Fibroblast of skin of left biceps (primary cell): ENCODE data around the gene ZNF785.
"Not testable (repeated sequence)": the region's sequence is repeated elsewhere in the genome, so short reads cannot be mapped to it uniquely, and the experiment has no call there.

Experiments used
- DNase-seq, 2 experiments: peaks; one replicate each; pipeline ENCODE4 v3.0.0-alpha.2; 2013; ENCODE audit warnings: low read depth in 2 of 2

The ZNF785 gene

DNA sequence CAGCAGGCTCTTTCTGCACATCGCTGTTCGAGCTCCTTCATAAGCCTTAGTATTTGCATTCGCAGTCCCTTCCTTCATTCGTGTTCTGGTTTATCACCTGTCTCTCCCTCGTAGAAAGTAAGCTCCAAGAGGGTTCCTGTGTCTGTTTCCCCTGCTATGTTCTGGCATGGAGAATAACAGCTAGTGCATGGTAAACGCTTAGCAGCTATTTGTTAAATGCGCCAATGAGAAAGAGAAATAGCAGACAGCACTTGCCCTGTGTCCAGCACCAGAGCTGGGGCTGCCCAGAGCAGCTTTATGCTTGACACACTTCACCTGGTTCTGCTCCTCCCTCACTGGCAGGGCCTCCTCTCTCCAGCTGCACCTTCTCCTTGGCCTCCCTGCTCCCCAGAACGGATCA, 19.5 kb downstream of the ZNF785 start:
- DNase-seq: no peak

DNA sequence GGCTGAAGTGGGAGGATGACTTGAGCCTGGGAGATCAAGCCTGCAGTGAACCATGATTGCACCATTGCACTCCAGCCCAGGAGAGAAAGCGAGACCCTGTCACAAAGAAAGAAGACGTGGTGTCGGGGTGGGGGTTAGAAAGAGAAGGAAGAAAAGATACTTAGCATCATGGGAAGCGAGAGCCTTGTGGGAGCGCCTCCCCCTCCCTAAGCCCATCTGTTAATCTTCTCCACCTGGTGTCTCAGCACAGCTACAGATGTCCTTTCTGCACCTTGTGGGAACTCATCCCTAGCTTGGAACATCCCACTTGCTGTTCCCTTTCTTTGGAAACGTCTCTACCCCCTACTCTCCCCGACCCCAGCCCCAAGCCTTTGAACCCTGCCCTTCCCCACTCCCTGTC, 20.0 kb downstream of the ZNF785 start:
- DNase-seq: no peak

DNA sequence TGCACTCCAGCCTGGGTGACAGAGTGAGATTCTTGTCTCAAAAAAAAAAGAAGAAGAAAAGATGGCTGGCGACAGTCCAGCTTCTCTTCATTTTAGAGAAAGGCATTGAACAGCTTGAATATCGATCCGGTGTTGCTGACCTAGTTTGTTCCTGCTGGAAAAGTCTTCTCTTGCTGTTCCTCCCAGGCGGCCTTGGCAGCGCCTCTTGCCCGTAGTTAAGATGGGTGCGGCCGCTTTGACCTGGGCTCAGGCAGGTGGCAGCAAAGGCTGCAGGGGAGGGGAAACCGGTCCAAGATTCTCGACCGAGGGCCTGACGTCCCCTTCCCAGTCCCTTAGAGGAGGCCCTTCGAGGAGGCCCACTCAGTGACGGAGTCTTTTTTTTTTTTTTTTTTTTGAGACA, 23.5 kb downstream of the ZNF785 start:
- DNase-seq: no peak

DNA sequence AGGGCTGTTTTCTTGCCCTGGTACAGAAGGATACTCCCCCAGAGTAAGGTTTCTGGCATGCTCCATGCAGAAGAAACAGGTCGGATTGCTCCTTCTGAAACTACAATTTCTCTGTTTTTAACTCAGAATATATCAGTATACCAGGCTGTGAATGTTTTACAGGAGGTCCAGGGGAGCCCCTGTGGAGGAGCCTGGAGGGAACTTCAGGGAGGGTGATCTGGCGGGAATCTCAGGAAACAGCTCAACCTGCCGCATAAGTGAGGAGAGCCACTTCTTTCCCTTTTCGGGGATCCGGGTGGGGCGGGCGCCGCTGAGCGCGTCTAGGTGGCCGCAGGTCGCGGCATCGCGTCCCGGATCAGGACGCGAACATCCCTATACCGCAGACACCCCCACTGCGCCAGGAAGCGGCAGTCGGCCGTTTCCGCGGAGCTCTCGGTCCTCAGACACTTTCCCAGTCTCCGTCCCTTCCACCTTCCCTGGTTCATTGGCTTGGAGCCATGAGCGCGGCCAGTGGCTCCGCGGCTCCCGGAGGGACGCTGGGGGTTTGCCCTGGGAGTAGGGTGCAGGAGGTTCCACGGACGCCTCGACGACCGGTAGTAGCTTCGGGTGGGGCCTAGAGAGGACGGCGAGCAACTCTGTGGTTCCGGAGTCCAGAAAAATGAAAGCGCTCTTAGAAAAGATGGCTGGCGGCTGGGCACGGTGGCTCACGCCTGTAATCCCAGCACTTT, 24.2 kb downstream of the ZNF785 start:
- DNase-seq: no peak

DNA sequence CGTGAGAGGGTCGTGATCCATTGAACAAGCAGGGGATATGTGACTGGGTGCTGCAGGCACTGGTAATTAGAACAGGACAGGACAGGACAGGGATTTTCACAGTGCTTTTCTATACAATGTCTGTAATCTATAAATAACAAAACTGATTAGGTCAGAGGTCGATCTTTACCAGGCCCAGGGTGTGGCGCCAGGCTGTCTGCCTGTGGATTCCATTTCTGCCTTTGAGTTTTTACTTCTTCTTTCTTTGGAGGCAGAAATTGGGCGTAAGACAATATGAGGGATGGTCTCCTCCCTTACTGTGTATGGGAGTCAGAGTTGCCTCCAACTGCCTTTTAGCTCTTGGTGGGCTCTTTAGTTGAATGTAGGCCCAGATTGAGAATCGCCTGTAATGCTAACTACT, 25.8 kb downstream of the ZNF785 start:
- DNase-seq: no peak

DNA sequence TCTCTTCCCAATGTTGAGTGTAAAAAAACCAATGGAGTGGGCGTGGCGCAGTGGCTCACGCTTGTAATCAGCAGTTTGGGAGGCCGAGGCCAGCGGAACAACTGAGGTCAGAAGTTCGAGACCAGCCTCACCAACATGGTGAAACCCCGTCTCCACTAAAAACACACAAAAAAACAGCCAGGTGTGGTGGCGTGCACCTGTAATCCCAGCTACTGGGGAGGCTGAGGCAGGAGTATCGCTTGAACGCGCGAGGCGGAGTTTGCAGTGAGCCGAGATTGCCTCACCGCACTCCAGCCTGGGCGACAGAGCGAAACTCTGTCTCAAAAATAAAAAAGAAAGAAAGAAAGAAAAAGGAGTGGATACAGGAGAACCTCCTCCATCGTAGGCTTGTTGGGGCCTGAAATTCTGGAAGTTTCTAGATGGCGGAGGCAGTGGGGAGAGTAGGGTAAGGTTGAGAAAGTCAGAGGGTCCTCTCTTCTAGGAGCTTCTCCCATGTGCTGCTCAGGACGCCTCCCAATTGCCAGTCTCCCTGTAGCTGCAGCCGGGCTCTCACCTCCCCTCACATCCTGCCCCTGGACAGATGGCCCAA, 26.6 kb downstream of the ZNF785 start:
- DNase-seq: no peak

DNA sequence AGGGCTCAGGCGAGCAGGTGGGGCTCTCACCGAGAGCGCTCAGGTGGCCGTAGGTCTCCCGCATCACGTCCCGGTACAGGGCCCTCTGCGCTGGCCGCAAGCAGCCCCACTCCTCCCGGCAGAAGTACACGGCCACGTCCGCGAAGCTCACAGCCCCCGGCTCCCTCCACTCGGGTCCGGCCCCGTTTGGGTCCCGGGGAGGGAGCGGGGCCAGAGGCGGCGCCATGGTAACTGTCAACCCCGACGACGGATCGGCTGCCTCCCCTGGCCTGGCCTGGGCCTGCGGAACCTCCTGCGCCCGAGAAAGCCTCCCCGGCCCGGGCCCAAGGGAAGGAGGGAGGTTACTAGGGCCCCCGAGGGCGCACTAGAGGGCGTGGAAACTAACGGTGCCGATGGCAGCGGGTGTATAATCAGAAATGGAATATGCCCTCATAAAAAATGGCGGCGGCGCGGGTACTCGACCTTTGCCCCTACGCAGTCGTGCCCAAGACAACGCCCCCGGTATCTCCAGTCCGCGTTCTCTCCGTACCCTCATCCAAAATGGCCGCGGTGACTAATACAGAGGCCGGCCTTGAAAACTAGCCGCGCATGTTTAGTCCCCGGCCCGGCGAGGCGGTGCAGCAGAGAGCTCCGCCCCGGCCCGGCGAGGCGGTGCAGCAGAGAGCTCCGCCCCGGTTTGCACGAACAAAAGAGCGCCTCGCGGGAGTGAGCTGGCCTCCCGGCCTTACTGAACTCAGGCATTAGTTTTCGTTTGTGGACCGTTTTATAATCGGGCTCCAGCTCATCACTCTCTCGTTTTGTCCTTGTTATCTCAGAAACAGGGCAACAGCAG, 27.3 kb downstream of the ZNF785 start, which contains the start of gene ZNF764:
Gene ZNF764 (minus strand): TSS at position 418 of the 832 bp plus-strand sequence. CDS start 192 bp downstream, at position 226.
- DNase-seq: peak; percentile 95

DNA sequence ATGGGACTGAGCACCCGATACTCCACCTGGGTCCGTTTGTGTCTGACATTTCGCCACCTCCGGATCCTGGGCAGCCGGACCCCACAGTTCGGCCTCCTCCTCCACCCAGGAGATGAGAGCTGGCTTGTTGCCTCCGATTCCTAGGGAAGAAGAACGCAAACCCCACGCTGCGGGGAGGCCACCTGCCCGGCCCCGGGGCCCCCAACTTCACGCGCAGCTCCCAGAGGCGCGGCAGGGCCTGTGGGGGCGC, 27.9 kb downstream of the ZNF785 start:
- DNase-seq: no peak

DNA sequence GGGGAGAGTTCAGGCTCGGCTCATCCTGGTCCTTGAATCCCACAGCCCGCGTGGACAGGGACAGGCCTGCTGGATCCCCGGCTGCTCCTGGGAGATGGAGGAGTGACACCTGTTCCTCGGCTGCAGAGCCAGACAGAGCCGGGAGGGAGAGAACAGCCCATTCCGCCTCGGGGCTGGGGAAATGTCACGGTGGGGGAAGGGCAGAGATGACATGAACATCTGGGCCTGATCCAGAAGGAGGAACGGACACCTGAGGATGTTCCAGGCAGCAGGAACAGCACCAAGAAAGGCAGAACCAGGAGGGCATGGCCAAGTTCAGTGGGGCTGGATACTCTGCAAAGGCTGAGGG, 29.4 kb downstream of the ZNF785 start:
- DNase-seq: no peak

DNA sequence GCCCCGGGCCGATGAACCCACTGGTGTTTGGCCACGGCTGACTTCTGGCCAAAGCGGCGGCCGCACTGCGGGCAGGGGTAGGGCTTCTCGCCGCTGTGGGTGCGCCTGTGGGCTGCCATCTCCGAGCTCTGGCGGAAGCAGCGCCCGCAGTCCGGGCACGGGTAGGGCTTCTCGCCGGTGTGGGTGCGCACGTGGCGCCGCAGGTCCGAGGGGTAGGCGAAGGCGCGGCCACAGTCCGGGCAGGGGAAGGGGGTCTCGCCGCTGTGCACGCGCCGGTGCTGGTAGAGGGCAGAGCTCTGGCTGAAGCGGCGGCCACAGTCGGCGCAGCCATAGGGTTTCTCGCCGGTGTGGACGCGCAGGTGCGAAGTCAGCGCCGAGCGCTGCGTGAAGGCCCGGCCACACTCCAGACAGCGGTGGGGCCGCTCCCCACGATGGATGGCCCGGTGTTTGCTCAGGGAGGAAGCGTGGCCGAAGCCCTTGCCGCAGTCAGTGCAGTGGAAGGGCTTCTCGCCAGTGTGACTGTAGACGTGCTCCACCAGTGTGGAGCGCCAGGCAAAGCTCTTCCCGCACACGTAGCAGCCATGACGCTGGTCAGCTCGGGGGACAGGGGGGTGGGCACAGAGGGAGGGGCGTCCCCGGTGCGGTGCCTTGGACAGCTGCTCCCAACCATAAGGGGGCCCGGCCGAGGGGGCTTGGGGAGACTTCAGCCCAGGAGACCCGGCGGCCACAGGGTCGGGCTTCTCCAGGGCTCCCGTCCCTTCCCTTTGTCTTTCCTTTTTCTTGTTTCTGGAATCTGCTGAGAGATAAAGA, 30.0 kb downstream of the ZNF785 start:
- DNase-seq: no peak

DNA sequence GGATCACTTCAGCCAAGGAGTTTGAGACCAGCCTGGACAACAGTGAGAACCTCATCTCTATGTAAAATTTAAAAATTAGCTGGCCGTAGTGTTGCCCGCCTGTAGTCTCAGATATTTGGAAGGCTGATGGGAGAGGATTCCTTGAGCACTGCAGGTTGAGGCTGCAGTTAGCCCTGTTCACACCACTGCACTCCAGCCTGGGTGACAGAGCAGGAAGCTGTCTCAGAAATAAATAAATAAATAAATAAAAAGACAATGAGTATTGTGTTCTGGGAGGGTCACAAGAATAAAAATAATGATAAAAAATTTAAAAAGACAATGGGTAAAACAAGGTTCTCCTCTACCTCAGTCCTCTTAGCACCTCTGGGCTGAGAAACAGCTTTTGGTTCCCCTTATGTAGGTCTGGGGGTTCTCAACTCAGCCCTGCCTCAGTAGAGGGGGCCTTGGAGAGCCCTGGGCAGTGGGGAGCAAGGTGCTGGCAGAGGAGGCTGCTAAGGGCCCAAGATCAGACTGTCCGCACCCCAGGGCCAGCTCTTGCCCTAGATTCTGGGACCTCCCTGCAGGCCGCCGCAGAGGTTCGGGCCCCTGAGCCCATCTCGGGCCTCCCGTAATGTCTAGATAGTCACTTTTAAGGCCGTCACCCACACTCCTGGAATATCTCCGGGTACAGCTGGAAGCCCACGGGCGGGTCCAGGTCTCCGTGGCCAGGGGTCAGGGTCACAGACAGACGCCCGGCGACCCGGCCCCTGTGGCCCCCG, 30.8 kb downstream of the ZNF785 start:
- DNase-seq: no peak

DNA sequence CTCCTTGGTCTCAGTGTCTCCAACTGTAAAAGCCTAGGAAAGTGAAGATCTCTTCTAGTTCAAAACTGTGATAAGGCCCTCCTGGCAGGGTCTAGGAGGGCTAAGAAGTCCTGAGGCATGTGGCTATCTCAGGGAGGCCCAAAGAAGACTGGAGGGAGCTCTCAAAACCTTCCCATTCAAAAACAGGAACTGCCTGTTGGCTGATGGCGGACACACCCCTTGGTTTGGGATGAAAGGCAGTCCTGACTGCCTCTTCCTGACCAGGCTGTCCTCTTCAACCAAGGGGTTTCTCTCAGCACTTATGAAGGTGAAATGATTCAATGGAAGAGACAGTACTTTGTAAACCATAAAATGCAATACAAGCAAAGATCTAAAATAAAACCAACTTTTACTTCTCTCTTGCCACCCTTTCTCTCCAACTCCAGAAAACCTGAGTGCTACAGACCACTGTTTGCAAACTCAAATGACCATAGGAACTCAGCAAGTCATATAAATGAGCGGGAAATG, 32.1 kb downstream of the ZNF785 start:
- DNase-seq: no peak

DNA sequence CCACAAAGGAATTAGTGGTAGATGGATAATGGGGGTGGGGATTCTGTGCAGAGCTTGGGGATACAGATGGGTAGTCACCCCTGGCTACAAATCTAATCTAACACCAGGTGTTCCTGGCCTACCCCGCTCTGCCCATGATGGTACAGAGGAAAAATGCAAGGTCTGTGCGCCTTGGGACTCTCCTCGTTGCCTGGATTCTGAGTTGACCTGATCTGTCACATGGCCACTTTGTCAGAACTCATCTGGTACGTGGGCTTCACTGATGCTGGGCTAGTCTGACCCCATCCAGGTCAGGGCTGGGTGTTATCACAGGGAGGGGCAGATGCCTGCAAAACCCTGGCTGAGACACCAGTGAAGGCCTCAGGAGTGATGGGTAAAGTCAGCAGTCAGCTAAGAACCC, 32.5 kb downstream of the ZNF785 start:
- DNase-seq: no peak

DNA sequence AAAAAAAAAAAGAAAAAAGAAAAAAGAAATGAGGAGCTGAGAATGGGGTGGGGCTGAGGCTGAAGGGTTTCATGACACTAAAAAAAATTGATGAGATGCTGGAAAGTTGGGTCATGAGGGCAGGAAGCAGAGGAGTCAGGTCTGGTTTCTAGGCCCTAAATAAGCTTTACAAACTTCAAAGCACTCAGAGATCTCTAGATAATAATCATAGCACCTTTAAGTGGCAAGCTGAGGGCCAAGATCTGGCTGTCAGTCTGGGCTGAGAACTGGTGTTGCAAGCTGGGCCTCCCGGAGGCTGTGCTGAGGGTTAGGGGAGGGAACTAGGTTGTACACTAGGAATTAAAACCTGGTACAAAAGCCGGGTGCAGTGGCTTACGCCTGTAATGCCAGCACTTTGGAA, 33.7 kb downstream of the ZNF785 start:
- DNase-seq: no peak

DNA sequence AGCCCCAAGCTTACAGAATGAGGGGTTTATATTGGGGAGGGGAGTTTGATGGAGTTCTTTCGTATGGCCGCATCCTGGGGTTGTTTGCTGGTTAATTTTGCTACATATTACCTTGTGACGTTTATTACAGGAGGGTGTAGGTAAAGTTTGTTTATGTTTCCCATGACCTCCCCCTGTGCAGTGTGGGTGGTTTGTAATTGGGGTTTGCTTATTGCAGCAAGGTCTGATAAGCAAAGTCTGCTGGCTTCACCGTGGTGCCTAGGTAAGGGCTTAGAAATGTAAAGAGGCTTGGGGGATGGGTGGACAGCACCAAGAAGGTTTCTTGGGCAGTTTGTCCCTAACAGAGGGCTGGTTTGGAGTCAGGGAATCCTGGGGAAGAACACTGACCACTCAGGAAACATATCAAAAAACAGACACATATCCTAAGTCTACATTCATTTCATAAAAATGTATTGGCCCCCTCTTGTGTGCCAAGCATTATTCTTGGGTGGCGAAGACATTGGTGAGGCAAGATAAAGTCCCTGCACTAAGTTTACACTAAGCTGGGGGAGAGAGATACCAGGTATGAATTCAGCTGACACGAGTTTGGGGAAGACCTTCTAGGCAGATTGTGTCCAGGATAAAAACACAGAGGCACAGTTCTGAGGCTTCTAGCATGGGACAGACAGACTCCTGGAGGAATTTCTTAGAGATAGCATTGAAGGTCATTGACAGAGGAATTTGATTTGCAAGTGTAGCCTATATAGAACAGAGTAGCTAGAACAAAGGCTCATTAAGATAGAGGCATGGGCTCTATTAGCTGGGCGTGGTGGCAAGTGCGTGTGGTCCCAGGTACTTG, 36.9 kb downstream of the ZNF785 start:
- DNase-seq: no peak

DNA sequence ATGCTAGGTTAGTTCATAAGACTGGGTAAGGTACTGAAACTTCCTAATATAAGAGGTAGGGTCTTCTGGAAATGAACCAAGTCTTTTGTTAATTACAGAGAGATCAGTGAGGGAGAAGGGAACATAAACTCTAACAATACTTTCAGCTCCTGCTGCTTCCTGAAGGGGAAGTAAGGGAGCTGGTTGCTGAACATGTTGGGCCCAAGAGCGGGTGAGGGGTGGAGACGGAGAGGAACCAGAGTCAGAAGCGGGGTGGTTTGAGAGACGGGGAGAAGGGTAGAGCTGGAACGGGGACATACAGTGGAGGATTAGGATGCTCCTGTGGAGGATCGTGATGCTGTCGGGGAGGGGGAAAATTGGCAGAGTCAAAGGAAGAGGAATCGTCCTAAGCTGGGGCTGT, 39.4 kb downstream of the ZNF785 start:
- no peak for DNase-seq

DNA sequence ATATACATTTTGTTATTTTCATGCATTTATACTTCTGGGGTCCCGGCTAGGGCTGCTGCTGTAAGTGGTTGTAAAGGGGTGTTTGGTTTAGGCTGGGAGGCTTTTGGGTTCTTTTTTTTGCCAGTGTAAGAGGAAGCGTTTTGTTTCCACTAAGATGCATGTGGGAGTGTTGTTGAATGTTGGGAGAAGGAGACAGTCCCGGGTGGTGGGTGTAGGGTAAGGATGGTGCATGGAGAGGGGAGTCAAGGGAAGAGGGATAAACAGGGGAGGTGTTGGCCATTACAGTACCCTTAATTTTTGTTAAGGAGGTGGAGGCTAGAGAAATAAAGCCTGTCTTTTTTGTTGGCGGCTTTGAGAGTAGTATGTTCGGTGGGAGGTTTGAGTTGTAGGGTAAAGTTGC, 42.4 kb downstream of the ZNF785 start:
- DNase-seq: no peak

DNA sequence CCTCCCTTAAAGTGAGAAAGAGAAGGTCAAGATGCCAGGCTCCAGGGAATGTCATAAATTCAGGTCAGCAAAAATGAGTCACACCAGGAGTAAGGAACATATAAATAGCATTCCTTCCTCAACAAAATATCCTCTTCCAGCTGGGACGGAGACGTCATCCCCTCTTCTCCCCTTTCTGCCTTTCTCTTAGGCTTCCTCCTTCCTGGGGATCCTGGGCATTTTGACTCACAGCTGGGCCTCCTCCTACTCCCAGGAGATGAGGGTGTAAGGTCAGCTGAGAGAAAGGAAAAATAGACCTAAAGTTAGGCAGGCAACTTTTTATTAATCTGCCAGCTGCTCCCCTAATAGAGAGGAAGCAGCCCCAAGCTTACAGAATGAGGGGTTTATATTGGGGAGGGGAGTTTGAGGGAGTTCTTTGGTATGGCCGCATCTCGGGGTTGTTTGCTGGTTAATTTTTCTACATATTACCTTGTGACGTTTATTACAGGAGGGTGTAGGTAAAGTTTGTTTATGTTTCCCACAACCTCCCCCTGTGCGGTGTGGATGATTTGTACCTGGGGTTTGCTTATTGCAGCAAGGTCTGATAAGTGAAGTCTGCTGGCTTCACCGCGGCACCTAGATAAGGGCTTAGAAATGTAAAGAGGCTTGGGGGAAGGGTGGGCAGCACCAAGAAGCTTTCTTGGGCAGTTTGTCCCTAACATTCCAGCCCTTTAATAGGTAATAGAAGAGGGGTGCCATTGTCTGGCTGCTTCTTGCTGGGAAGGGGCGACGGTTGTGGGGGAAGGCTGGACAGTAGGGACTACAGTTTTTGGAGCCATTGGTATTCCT, 43.8 kb downstream of the ZNF785 start:
- DNase-seq: no peak

DNA sequence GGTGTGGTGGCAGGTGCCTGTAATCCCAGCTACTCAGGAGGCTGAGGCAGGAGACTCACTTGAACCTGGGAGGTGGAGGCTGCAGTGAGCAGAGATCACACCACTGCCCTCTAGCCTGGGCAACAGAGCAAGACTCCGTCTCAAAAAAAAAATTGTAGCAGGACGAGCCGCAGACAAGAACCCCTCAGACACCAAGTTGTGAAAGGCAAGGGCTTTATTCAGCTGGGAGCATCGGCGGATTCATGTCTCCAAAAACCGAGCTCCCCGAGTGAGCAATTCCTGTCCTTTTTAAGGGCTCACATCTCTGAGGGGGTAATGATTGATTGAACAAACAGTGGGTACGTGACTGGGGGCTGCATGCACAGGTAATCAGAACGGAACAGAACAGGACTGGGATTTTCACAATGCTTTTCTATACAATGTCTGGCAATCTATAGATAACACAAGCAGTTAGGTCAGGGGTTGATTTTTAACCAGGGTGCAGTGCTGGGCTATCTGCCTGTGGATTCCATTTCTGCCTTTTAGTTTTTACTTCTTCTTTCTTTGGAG, 44.5 kb downstream of the ZNF785 start:
- not testable (repeated sequence) for DNase-seq
